Measurements from ENCODE around the gene VPS26C.

DNA sequence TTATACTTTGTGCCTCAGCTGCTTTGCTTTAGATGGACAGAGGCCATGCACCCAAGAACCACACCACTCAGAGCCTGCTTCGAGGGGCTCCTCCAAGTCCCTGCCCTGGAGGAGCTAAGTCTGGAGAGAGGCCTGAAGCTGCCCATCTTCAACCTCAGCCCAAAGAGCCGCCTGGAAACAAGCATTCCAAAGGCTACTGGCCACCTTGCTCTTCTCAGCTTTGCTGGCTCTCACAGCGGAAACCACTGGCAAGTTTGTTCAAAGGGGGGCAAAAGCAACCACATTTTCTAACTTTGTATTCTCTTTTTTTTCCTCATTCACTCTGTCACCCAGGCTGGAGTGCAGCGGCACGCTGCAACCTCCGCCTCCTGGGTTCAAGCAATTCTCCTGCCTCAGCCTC is 23.2 kb downstream of the VPS26C start:
- TF ChIP-seq, protein P1, sequence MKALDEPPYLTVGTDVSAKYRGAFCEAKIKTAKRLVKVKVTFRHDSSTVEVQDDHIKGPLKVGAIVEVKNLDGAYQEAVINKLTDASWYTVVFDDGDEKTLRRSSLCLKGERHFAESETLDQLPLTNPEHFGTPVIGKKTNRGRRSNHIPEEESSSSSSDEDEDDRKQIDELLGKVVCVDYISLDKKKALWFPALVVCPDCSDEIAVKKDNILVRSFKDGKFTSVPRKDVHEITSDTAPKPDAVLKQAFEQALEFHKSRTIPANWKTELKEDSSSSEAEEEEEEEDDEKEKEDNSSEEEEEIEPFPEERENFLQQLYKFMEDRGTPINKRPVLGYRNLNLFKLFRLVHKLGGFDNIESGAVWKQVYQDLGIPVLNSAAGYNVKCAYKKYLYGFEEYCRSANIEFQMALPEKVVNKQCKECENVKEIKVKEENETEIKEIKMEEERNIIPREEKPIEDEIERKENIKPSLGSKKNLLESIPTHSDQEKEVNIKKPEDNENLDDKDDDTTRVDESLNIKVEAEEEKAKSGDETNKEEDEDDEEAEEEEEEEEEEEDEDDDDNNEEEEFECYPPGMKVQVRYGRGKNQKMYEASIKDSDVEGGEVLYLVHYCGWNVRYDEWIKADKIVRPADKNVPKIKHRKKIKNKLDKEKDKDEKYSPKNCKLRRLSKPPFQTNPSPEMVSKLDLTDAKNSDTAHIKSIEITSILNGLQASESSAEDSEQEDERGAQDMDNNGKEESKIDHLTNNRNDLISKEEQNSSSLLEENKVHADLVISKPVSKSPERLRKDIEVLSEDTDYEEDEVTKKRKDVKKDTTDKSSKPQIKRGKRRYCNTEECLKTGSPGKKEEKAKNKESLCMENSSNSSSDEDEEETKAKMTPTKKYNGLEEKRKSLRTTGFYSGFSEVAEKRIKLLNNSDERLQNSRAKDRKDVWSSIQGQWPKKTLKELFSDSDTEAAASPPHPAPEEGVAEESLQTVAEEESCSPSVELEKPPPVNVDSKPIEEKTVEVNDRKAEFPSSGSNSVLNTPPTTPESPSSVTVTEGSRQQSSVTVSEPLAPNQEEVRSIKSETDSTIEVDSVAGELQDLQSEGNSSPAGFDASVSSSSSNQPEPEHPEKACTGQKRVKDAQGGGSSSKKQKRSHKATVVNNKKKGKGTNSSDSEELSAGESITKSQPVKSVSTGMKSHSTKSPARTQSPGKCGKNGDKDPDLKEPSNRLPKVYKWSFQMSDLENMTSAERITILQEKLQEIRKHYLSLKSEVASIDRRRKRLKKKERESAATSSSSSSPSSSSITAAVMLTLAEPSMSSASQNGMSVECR (CRISPR knock-in tag; IDR thresholded peaks at IDR 0.05; ENCODE audit: borderline replicate concordance) = no peak
- TF ChIP-seq, protein P2, sequence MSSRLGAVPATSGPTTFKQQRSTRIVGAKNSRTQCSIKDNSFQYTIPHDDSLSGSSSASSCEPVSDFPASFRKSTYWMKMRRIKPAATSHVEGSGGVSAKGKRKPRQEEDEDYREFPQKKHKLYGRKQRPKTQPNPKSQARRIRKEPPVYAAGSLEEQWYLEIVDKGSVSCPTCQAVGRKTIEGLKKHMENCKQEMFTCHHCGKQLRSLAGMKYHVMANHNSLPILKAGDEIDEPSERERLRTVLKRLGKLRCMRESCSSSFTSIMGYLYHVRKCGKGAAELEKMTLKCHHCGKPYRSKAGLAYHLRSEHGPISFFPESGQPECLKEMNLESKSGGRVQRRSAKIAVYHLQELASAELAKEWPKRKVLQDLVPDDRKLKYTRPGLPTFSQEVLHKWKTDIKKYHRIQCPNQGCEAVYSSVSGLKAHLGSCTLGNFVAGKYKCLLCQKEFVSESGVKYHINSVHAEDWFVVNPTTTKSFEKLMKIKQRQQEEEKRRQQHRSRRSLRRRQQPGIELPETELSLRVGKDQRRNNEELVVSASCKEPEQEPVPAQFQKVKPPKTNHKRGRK (CRISPR knock-in tag; IDR thresholded peaks at IDR 0.05; ENCODE audit: borderline replicate concordance) = no peak
- TF ChIP-seq, protein P3, sequence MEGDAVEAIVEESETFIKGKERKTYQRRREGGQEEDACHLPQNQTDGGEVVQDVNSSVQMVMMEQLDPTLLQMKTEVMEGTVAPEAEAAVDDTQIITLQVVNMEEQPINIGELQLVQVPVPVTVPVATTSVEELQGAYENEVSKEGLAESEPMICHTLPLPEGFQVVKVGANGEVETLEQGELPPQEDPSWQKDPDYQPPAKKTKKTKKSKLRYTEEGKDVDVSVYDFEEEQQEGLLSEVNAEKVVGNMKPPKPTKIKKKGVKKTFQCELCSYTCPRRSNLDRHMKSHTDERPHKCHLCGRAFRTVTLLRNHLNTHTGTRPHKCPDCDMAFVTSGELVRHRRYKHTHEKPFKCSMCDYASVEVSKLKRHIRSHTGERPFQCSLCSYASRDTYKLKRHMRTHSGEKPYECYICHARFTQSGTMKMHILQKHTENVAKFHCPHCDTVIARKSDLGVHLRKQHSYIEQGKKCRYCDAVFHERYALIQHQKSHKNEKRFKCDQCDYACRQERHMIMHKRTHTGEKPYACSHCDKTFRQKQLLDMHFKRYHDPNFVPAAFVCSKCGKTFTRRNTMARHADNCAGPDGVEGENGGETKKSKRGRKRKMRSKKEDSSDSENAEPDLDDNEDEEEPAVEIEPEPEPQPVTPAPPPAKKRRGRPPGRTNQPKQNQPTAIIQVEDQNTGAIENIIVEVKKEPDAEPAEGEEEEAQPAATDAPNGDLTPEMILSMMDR (IDR thresholded peaks at IDR 0.05) = no peak
- TF ChIP-seq, protein P4, sequence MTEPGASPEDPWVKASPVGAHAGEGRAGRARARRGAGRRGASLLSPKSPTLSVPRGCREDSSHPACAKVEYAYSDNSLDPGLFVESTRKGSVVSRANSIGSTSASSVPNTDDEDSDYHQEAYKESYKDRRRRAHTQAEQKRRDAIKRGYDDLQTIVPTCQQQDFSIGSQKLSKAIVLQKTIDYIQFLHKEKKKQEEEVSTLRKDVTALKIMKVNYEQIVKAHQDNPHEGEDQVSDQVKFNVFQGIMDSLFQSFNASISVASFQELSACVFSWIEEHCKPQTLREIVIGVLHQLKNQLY (CRISPR knock-in tag; IDR thresholded peaks at IDR 0.05) = no peak
- TF ChIP-seq, protein P5, sequence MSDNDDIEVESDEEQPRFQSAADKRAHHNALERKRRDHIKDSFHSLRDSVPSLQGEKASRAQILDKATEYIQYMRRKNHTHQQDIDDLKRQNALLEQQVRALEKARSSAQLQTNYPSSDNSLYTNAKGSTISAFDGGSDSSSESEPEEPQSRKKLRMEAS (CRISPR knock-in tag; IDR thresholded peaks at IDR 0.05) = no peak
- TF ChIP-seq, protein P6, sequence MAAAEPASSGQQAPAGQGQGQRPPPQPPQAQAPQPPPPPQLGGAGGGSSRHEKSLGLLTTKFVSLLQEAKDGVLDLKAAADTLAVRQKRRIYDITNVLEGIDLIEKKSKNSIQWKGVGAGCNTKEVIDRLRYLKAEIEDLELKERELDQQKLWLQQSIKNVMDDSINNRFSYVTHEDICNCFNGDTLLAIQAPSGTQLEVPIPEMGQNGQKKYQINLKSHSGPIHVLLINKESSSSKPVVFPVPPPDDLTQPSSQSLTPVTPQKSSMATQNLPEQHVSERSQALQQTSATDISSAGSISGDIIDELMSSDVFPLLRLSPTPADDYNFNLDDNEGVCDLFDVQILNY (CRISPR knock-in tag; IDR thresholded peaks at IDR 0.05) = no peak
- TF ChIP-seq ZNF232 (CRISPR knock-in tag; IDR thresholded peaks at IDR 0.05) = no peak
- TF ChIP-seq, protein P7, sequence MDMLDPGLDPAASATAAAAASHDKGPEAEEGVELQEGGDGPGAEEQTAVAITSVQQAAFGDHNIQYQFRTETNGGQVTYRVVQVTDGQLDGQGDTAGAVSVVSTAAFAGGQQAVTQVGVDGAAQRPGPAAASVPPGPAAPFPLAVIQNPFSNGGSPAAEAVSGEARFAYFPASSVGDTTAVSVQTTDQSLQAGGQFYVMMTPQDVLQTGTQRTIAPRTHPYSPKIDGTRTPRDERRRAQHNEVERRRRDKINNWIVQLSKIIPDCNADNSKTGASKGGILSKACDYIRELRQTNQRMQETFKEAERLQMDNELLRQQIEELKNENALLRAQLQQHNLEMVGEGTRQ (CRISPR knock-in tag; IDR thresholded peaks at IDR 0.05) = no peak
